GM12891 (cell line): ENCODE results near the gene ZNF469.

Experiments used
- DNase-seq: peaks from one replicate; pipeline ENCODE4 v3.0.0; 2011; ENCODE audit warnings: low spot score; ENCODE audit not compliant: insufficient read length
- FAIRE-seq: peaks from 2 replicates; lab custom pipeline; 2011; peaks lifted over from hg19 to GRCh38; lab: Jason Lieb, UNC
- PAX5 ChIP-seq: IDR thresholded peaks from 2 replicates; pipeline ENCODE4 v1.6.1; 2011; ENCODE audit warnings: low read length, moderate library complexity, mild to moderate bottlenecking; ENCODE audit not compliant: insufficient read depth, severe bottlenecking
- POLR2A ChIP-seq: IDR thresholded peaks from 2 replicates; pipeline ENCODE4 v1.6.1; 2011; ENCODE audit warnings: low read depth, low read length, control low read depth
- POLR2AphosphoS5 ChIP-seq: IDR thresholded peaks from 2 replicates; pipeline ENCODE4 v1.6.1; 2011; ENCODE audit warnings: low read depth, low read length, control low read depth
- POU2F2 ChIP-seq: IDR thresholded peaks from 2 replicates; pipeline ENCODE4 v1.6.1; 2011; ENCODE audit warnings: low read depth, mild to moderate bottlenecking, control low read depth, low read length, moderate library complexity
- SPI1 ChIP-seq: IDR thresholded peaks from 2 replicates; pipeline ENCODE4 v1.6.1; 2011; ENCODE audit warnings: low read depth, low read length, control low read depth
- TAF1 ChIP-seq: IDR thresholded peaks from 2 replicates; pipeline ENCODE4 v1.6.1; 2011; ENCODE audit warnings: low read depth, low read length, control low read depth

The ZNF469 gene

DNA sequence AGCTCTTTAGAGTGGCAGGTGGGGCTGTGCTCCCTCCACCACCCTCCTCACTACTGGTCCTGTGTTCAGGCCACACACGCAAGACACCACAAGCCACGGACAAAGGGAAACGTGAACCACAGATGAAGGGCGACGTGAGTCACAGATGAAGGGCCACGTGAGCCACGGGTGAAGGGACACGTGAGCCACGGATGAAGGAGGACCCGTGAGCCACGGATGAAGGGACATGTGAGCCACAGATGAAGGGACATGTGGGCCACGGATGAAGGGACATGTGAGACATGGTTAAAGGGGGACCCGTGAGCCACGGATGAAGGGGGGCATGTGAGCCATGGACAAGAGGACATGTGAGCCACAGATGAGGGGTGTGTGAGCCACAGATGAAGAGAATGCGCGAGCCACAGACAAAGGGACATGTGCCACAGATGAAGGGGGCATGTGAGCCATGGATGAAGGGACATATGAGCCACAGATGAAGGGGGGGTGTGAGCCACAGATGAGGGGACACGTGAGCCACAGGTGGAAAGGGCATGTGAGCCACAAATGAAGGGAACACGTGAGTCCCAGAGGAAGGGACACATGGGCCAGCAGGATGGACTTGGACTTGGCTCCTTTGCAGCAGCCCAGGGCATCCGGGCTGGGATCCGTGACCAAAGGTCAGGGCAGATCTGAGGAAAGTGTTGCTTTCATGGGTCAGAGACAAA is 15.6 kb downstream of the ZNF469 start:
- TF ChIP-seq POU2F2 (no peak), SPI1 (no peak), PAX5 (no peak), POLR2A (no peak), POLR2AphosphoS5 (no peak), TAF1 (no peak)
- DNase-seq (no peak), FAIRE-seq (no peak)

DNA sequence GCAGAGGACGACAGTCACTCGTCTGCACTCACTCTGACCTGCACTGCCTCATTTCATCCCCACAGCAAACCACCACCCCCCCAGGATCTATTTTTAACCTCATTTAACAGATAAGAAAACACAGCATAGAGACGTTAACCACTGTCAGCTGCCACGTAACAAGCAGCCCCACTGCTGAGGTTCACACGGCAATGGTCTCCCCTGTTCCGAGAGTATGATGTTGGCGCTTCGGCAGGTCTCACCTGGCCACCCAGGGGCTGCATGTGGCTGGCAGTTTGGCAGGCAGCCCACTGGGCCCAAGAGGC is 16.1 kb downstream of the ZNF469 start:
- DNase-seq (no peak), FAIRE-seq (no peak)
- TF ChIP-seq POU2F2 (no peak), SPI1 (no peak), POLR2A (no peak), PAX5 (no peak), POLR2AphosphoS5 (no peak), TAF1 (no peak)

DNA sequence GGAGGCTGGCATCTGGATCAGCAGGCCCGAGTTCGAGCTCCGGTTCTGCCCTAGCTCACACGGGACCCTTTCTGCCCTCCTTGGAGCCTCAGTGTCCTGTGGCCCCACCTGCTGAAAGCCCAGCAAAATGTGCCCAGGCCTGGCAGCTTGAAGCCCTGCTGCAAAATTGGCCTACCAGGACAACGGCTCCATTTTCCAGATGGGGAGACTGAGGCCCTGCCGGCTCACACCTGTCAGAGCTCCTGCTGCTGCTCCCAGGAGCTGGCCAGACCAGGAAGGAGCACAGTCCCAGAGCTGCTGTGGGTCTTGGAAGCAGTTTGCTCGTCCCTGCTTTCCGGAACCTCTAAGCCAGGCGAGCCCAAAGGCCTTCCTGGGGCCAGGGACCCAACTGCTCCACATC is 17.4 kb downstream of the ZNF469 start:
- TF ChIP-seq SPI1 (no peak), POU2F2 (no peak), POLR2A (no peak), POLR2AphosphoS5 (no peak), PAX5 (no peak), TAF1 (no peak)
- DNase-seq (no peak), FAIRE-seq (no peak)

DNA sequence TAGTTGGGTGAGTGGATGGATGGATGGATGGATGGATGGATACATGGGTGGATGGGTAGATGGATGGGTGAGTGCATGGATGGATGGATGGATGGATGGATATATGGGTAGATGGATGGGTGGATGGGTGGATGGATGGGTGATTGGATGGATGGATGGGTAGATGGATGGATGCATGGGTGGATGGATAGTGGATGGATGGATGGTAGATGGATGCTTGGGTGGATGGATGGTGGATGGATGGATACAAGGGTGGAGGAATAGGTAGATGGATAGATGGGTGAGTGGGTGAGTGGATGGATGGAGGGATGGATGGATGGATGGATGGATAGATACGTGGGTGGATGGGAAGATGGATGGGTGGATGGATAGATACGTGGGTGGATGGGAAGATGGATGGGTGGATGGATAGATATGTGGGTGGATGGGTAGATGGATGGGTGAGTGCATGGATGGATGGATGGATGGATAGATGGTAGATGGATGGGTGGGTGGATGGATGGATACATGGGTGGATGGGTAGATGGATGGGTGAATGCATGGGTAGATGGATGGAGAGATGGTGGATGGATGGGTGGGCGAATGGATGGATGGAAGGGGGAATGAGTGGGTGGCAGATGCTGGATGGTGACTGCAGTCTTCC is 19.0 kb downstream of the ZNF469 start:
- FAIRE-seq (no peak), DNase-seq (no peak)
- TF ChIP-seq TAF1 (no peak), SPI1 (no peak), POLR2A (no peak), POU2F2 (no peak), PAX5 (no peak)

DNA sequence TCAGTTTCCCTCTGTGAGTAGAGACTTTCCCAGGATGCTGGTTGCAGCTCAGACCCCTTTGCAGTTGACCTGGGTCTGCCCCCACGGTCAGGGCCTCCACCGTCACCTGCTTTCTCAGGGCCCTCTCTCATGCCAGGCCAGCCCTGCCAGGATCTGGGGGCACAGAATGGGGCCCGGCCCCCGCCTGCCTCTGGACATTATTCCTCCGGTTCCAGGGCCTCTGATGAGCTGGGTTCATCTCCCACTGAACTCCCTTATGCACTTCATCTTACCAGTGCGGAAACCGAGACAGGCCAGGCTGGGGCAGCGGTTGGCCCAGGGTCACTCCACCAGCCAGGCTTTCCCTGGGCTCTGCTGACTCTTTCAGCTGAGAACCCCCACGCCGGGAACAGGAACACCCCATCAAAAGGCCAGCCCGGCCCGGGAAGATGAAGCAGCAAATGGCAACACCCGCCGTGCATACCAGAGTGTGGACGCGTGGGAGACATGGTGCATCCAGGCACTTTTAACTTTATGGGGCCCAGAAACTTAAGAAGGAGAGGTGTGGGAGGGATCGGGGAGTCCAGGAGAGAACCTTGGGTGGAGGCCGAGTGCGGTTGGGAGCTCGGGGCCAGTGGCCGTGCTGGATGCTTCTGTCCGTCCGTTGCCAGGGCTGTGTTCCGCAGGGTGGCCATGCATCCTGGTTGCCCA is 19.9 kb downstream of the ZNF469 start:
- DNase-seq (no peak), FAIRE-seq (no peak)
- no peak for TF ChIP-seq PAX5
- no peak for TF ChIP-seq SPI1
- TF ChIP-seq POLR2AphosphoS5, result no peak
- TF ChIP-seq POLR2A, result no peak
- TF ChIP-seq TAF1, result no peak
- TF ChIP-seq POU2F2, result no peak

DNA sequence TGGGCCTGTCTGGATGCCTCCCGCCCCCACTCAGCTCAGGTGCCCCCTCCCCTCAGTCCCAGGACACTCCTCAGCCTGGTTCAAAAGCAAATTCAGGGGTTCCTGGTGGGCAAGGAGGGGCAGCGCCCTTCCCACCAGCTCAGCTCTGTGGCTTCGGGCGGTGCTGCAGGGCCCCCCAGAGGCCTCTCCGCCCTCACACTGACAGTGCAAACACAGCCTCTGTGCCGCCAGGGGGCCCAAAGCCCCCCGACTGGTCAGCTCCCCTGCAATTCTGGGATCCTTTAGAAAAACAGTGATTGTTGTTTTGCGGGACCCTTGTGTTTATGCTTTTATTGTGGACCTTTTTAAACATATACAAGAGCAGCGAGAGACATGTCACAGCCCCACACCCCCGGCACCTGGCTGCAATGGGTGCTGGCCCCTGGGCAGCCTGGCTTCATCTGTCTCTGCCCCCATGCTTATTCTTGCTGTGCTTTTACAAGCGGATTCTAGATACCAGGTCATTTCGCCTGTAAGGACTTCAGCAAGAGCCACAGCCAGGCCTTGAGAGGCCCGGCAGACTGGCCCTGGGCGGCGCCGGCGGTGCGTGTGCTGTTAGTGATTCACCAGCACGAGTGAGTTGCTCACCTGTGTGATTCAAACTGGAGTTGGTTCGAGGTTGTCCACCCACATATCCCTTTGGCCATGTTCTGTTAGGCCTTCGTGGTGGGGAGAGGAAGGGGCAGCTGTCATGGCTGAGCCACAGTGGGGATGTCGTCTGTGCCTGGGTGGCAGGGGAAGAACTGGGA is 21.2 kb downstream of the ZNF469 start:
- no peak for DNase-seq
- no peak for TF ChIP-seq POLR2A
- no peak for TF ChIP-seq PAX5
- TF ChIP-seq TAF1, result no peak
- TF ChIP-seq POU2F2, result no peak
- no peak for TF ChIP-seq POLR2AphosphoS5
- no peak for TF ChIP-seq SPI1
- no peak for FAIRE-seq

DNA sequence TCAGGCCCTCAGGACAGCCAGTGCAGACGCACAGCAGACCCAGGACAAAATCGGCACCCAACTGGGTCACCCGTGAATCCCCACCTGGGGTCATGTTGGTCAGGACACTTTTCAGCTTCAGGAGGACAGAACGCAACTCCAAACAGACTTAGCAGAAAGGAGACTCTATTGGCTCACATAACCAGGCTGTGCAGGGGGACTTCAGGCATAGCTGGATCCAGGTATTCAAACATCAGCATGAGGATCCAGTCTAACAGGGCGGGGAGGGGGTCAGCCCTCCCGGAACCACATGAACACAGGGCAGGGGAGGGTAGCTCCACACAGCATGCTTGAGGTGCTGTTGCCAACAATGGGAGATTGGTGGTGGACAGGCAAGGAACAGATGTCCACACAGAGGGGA is 22.0 kb downstream of the ZNF469 start:
- DNase-seq (no peak), FAIRE-seq (no peak)
- TF ChIP-seq POLR2A (no peak), SPI1 (no peak), PAX5 (no peak), POU2F2 (no peak), TAF1 (no peak), POLR2AphosphoS5 (no peak)

DNA sequence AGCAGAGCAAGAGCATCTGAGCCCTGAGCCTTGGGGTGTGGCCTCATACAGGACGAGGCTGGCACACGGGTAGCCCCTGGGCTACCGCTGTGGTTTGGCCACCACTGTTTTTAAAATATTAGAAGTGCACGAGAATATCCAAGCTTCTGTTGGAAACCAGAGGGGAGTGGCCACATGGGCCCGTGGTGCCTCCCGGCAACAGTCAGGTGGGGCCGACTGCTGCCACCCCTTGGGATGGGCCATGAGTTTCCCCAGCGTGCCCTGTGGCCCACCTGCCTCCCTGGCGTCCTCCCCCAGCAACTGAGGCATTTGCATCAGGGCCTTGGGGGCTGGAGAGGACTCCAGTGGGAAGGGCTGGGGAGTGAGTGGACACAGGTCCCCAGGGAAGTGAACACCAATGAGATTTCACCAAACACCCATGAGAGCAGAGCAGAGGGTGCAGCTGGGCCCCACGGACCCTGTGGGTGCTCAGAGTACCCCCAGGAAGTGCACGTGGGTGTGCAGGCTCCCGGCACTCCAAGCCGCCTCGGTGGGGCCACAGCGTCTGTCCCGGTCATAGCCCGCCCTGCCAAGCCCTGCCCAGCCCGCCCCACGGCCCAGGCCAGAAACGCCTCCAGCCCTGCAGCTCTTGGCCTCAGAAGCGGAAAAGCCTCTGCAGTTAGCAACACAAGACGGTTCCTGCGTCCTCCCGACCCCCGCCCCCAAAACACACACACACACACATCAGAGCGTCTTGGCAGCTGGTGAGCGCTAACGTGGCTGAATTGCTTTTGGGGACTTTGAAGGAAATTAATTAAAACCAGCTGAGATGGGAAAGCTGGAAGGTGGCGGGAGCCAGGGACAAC is 22.7 kb downstream of the ZNF469 start:
- no peak for TF ChIP-seq PAX5
- no peak for TF ChIP-seq SPI1
- TF ChIP-seq POLR2AphosphoS5, result no peak
- FAIRE-seq (no peak), DNase-seq (no peak)
